ENCODE data around the gene RFX1.
A peak's percentile ranks its signal among the peaks of the same experiment; 100 is the strongest.

GRCh38 chr19:13986348-13986904, 19.7 kb downstream of the RFX1 start:
- TF ChIP-seq CTCF (IDR thresholded peaks at IDR 0.05) (no peak), POLR2A (IDR thresholded peaks at IDR 0.05; ENCODE audit: low read depth) (peak; percentile 2)

All from esophagus muscularis mucosa (tissue), 3 donors.